HEK293 (cell line): Measurements from ENCODE around the gene PRPS2.

Experiments used
- CTCF ChIA-PET: fragments of 350-600 bp; formaldehyde crosslinking; extraction: SDS; loops from one replicate; lab custom pipeline; 2021; ENCODE audit warnings: antibody characterized with exemption; lab: Yijun Ruan, JAX
- POLR2A ChIA-PET: fragments of 300-600 bp; formaldehyde crosslinking; extraction: SDS; loops from one replicate; lab custom pipeline; 2020; ENCODE audit warnings: antibody characterized with exemption, inconsistent platforms; lab: Yijun Ruan, JAX
- H3K27ac ChIP-seq: fragments of 200-500 bp; sonication (Bioruptor generic); 2 replicates; pipeline ENCODE4 v1.5.1; 2014; ENCODE audit warnings: low read depth, low read length, control low read depth, inconsistent platforms; ENCODE audit errors: extremely low read depth
- H3K36me3 ChIP-seq, 2 experiments: fragments of 200-500 bp in 1 of 2; sonication (Bioruptor generic) in 1 of 2; 1 replicate in 1 of 2; 2 replicates in 1 of 2; pipeline ENCODE4 v1.5.1; 2014 to 2017; ENCODE audit warnings: inconsistent platforms in 2 of 2, low read length in 2 of 2; ENCODE audit not compliant: control insufficient read depth in 2 of 2, insufficient read depth in 1 of 2
- H3K4me1 ChIP-seq: fragments of 200-500 bp; sonication (Bioruptor generic); 2 replicates; pipeline ENCODE4 v1.5.1; 2014; ENCODE audit warnings: mild to moderate bottlenecking, low read length, inconsistent platforms; ENCODE audit not compliant: control insufficient read depth, insufficient read depth
- H3K4me3 ChIP-seq: 2 replicates; pipeline ENCODE4 v1.5.1; 2011; ENCODE audit warnings: low read depth, mild to moderate bottlenecking, control low read depth, low read length, moderate library complexity
- H3K9me3 ChIP-seq: fragments of 200-500 bp; sonication (Bioruptor generic); 2 replicates; pipeline ENCODE4 v1.5.1; 2014; ENCODE audit warnings: low read depth, low read length, inconsistent platforms; ENCODE audit not compliant: control insufficient read depth, insufficient read depth
- AEBP2 ChIP-seq: fragments of 450-650 bp; formaldehyde crosslinking; IDR thresholded peaks from 2 replicates; pipeline ENCODE4 v1.5.1; 2016; ENCODE audit warnings: missing biosample characterization, missing genetic modification characterization, borderline replicate concordance
- GLI2 ChIP-seq: fragments of 450-650 bp; formaldehyde crosslinking; IDR thresholded peaks from 2 replicates; pipeline ENCODE4; 2017; ENCODE audit warnings: missing biosample characterization, missing genetic modification characterization, low read depth, borderline replicate concordance
- GLI4 ChIP-seq: fragments of 450-650 bp; formaldehyde crosslinking; IDR thresholded peaks from 2 replicates; pipeline ENCODE4 v1.5.1; 2016; ENCODE audit warnings: missing biosample characterization, missing genetic modification characterization
- REPIN1 ChIP-seq: fragments of 450-650 bp; formaldehyde crosslinking; IDR thresholded peaks from 2 replicates; pipeline ENCODE4 v1.5.1; 2017; ENCODE audit warnings: missing biosample characterization, missing genetic modification characterization, low read depth
- SP2 ChIP-seq: fragments of 450-650 bp; formaldehyde crosslinking; IDR thresholded peaks from 2 replicates; pipeline ENCODE4 v1.5.1; 2016; ENCODE audit warnings: missing biosample characterization, missing genetic modification characterization
- SP3 ChIP-seq: fragments of 450-650 bp; formaldehyde crosslinking; IDR thresholded peaks from 2 replicates; pipeline ENCODE4 v1.5.1; 2016; ENCODE audit warnings: missing biosample characterization, missing genetic modification characterization
- ZIC2 ChIP-seq: fragments of 450-650 bp; formaldehyde crosslinking; IDR thresholded peaks from 2 replicates; pipeline ENCODE4 v1.5.1; 2016; ENCODE audit warnings: missing biosample characterization, missing genetic modification characterization
- ZNF10 ChIP-seq: fragments of 450-650 bp; formaldehyde crosslinking; IDR thresholded peaks from 2 replicates; pipeline ENCODE4 v1.5.1; 2017; ENCODE audit warnings: missing biosample characterization, missing genetic modification characterization
- ZNF114 ChIP-seq: fragments of 450-650 bp; formaldehyde crosslinking; IDR thresholded peaks from 2 replicates; pipeline ENCODE4 v1.5.0; 2017; ENCODE audit warnings: missing biosample characterization, missing genetic modification characterization
- ZNF121 ChIP-seq: fragments of 450-650 bp; formaldehyde crosslinking; IDR thresholded peaks from 2 replicates; pipeline ENCODE4 v1.5.1; 2016; ENCODE audit warnings: missing biosample characterization, missing genetic modification characterization
- ZNF132 ChIP-seq: fragments of 450-650 bp; formaldehyde crosslinking; IDR thresholded peaks from 2 replicates; pipeline ENCODE4 v1.5.1; 2017; ENCODE audit warnings: missing biosample characterization, missing genetic modification characterization, borderline replicate concordance
- ZNF169 ChIP-seq: fragments of 450-650 bp; formaldehyde crosslinking; IDR thresholded peaks from 2 replicates; pipeline ENCODE4 v1.5.1; 2016; ENCODE audit warnings: missing biosample characterization, missing genetic modification characterization
- ZNF2 ChIP-seq: fragments of 450-650 bp; formaldehyde crosslinking; IDR thresholded peaks from 2 replicates; pipeline ENCODE4 v1.5.1; 2016; ENCODE audit warnings: missing biosample characterization, missing genetic modification characterization
- ZNF280C ChIP-seq: fragments of 450-650 bp; formaldehyde crosslinking; IDR thresholded peaks from 2 replicates; pipeline ENCODE4 v1.5.1; 2016; ENCODE audit warnings: missing biosample characterization, missing genetic modification characterization
- ZNF350 ChIP-seq: fragments of 450-650 bp; formaldehyde crosslinking; IDR thresholded peaks from 2 replicates; pipeline ENCODE4 v1.5.0; 2017; ENCODE audit warnings: missing biosample characterization, mild to moderate bottlenecking, missing genetic modification characterization
- ZNF398 ChIP-seq: fragments of 450-650 bp; formaldehyde crosslinking; IDR thresholded peaks from 2 replicates; pipeline ENCODE4 v1.5.1; 2017; ENCODE audit warnings: missing biosample characterization, missing genetic modification characterization
- ZNF426 ChIP-seq: fragments of 450-650 bp; formaldehyde crosslinking; IDR thresholded peaks from 2 replicates; pipeline ENCODE4 v1.5.1; 2017; ENCODE audit warnings: missing biosample characterization, missing genetic modification characterization, mild to moderate bottlenecking, inconsistent platforms, moderate library complexity
- ZNF473 ChIP-seq: fragments of 450-650 bp; formaldehyde crosslinking; IDR thresholded peaks from 2 replicates; pipeline ENCODE4 v1.5.1; 2017; ENCODE audit warnings: missing biosample characterization, missing genetic modification characterization
- ZNF792 ChIP-seq: fragments of 450-650 bp; formaldehyde crosslinking; IDR thresholded peaks from 2 replicates; pipeline ENCODE4 v1.5.1; 2016; ENCODE audit warnings: missing biosample characterization, missing genetic modification characterization
- ZNF830 ChIP-seq: fragments of 450-650 bp; IDR thresholded peaks from 2 replicates; pipeline ENCODE4 v1.5.0; 2018; ENCODE audit warnings: missing biosample characterization, missing genetic modification characterization, low read depth, mild to moderate bottlenecking, moderate library complexity
- TF ChIP-seq, protein P1 (sequence below): fragments of 450-650 bp; formaldehyde crosslinking; IDR thresholded peaks from 2 replicates; pipeline ENCODE4 v1.5.1; 2016; ENCODE audit warnings: missing biosample characterization, missing genetic modification characterization
- TF ChIP-seq, protein P2 (sequence below): fragments of 450-650 bp; IDR thresholded peaks from 2 replicates; pipeline ENCODE4 v1.5.1; 2018; ENCODE audit warnings: missing biosample characterization, missing genetic modification characterization

Gene PRPS2

DNA sequence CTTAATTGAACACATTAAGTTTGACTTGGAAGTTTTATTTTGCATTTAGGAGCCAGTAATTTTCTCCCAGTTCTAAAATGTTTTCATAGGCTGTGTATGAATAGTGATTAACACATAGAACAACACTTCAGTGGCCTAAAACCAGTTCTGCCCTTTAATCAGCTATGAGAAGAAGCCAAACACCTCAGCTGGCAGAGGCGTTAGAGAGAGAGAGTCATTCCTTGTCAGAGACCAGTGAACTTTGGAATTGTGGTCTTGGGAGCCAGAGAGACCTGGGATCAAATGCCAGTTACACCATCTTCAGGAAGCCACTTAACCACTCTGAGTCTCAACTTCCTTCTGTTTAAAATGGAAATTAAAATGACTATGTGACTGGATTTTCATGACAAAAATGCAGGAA is 39.3 kb upstream of the PRPS2 start:
- H3K27ac ChIP-seq = no peak overlapping the region
- ChIA-PET POLR2A (no interaction called here), CTCF (interaction anchor here (0.6 to 4.2 kb wide), 3 partner anchors 8 to 435 kb away, joined by 3 to 39 read pairs (median 3); no protein-coding TSS in a partner anchor)
- H3K9me3 ChIP-seq = no peaks in the 10 kb centered on the region; the same call in 1 of the 2 replicates
- no peak overlapping the region for H3K4me3 ChIP-seq
- no peaks in the 10 kb centered on the region for H3K4me1 ChIP-seq
- TF ChIP-seq, protein P1, sequence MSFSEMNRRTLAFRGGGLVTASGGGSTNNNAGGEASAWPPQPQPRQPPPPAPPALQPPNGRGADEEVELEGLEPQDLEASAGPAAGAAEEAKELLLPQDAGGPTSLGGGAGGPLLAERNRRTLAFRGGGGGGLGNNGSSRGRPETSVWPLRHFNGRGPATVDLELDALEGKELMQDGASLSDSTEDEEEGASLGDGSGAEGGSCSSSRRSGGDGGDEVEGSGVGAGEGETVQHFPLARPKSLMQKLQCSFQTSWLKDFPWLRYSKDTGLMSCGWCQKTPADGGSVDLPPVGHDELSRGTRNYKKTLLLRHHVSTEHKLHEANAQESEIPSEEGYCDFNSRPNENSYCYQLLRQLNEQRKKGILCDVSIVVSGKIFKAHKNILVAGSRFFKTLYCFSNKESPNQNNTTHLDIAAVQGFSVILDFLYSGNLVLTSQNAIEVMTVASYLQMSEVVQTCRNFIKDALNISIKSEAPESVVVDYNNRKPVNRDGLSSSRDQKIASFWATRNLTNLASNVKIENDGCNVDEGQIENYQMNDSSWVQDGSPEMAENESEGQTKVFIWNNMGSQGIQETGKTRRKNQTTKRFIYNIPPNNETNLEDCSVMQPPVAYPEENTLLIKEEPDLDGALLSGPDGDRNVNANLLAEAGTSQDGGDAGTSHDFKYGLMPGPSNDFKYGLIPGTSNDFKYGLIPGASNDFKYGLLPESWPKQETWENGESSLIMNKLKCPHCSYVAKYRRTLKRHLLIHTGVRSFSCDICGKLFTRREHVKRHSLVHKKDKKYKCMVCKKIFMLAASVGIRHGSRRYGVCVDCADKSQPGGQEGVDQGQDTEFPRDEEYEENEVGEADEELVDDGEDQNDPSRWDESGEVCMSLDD = no peak
- TF ChIP-seq ZNF350 (no peak), ZNF121 (tag by site-specific recombination) (no peak), ZNF114 (no peak), ZNF473 (tag by site-specific recombination) (no peak), ZNF169 (tag by site-specific recombination) (no peak), ZNF2 (no peak), ZNF792 (tag by site-specific recombination) (no peak)
- TF ChIP-seq, all 188 proteins: peak for 0
- H3K36me3 ChIP-seq = no peaks in the 10 kb centered on the region

DNA sequence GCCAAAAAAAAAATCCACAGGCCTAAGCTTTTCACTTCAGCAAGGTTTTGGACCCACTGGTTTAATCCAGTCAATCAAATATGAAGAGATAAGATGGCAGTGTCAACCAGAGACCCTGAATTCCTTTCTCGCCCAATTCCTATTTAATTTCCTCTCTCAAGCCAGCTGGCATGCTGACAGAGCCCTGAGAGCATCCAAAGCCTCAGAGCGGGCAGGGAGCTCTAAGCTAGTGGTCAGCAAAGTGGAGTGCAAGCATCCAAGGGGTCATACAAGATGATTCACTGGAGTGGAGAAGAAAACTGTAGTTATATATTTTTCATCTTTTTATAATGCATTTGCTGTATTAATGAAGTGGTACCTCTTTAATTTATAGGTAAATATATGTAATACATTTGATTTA is 37.8 kb upstream of the PRPS2 start:
- Histone ChIP-seq H3K36me3 (no peaks in the 10 kb centered on the region), H3K4me3 (no peak overlapping the region), H3K27ac (no peak overlapping the region), H3K9me3 (no peaks in the 10 kb centered on the region; the same call in 1 of the 2 replicates), H3K4me1 (no peaks in the 10 kb centered on the region)
- ChIA-PET CTCF (interaction anchor here (4.2 kb wide), 1 partner anchor 16 kb away, joined by 39 read pairs; no protein-coding TSS in a partner anchor), POLR2A (no interaction called here)
- no peak for TF ChIP-seq ZNF398 (tag by site-specific recombination)
- TF ChIP-seq ZNF132 (tag by site-specific recombination) = no peak
- TF ChIP-seq SP3 (tag by site-specific recombination) = no peak
- TF ChIP-seq SP2 (tag by site-specific recombination) = no peak
- TF ChIP-seq ZNF426 (tag by site-specific recombination) = no peak
- TF ChIP-seq, protein P2, sequence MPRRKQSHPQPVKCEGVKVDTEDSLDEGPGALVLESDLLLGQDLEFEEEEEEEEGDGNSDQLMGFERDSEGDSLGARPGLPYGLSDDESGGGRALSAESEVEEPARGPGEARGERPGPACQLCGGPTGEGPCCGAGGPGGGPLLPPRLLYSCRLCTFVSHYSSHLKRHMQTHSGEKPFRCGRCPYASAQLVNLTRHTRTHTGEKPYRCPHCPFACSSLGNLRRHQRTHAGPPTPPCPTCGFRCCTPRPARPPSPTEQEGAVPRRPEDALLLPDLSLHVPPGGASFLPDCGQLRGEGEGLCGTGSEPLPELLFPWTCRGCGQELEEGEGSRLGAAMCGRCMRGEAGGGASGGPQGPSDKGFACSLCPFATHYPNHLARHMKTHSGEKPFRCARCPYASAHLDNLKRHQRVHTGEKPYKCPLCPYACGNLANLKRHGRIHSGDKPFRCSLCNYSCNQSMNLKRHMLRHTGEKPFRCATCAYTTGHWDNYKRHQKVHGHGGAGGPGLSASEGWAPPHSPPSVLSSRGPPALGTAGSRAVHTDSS (tag by site-specific recombination) = no peak
- no peak for TF ChIP-seq REPIN1 (tag by site-specific recombination)
- TF ChIP-seq ZNF10 (tag by site-specific recombination) = no peak
- TF ChIP-seq ZIC2 = no peak
- no peak for TF ChIP-seq GLI4 (tag by site-specific recombination)
- no peak for TF ChIP-seq AEBP2 (tag by site-specific recombination)
- TF ChIP-seq GLI2 (tag by site-specific recombination) = no peak
- no peak for TF ChIP-seq ZNF830
- TF ChIP-seq ZNF280C (tag by site-specific recombination) = no peak
